Thyroid gland (tissue), 4 donors: Measurements from ENCODE around the gene PHF14.

Experiments
- CTCF ChIP-seq, 6 experiments: fragments of 200-600 bp in 3 of 6; fragments of 450-650 bp in 3 of 6; sonication (generic) in 3 of 6; IDR thresholded peaks; one replicate each; pipeline ENCODE4 v1.5.1; 2016 to 2019; ENCODE audit warnings: antibody characterized with exemption in 6 of 6, mild to moderate bottlenecking in 2 of 6, inconsistent platforms in 1 of 6, moderate library complexity in 1 of 6
- POLR2A ChIP-seq, 2 donors: fragments of 450-650 bp; IDR thresholded peaks; one replicate each; pipeline ENCODE4 v1.6.1; 2017; ENCODE audit warnings: antibody characterized with exemption in 2 of 2, mild to moderate bottlenecking in 2 of 2, moderate library complexity in 1 of 2

DNA sequence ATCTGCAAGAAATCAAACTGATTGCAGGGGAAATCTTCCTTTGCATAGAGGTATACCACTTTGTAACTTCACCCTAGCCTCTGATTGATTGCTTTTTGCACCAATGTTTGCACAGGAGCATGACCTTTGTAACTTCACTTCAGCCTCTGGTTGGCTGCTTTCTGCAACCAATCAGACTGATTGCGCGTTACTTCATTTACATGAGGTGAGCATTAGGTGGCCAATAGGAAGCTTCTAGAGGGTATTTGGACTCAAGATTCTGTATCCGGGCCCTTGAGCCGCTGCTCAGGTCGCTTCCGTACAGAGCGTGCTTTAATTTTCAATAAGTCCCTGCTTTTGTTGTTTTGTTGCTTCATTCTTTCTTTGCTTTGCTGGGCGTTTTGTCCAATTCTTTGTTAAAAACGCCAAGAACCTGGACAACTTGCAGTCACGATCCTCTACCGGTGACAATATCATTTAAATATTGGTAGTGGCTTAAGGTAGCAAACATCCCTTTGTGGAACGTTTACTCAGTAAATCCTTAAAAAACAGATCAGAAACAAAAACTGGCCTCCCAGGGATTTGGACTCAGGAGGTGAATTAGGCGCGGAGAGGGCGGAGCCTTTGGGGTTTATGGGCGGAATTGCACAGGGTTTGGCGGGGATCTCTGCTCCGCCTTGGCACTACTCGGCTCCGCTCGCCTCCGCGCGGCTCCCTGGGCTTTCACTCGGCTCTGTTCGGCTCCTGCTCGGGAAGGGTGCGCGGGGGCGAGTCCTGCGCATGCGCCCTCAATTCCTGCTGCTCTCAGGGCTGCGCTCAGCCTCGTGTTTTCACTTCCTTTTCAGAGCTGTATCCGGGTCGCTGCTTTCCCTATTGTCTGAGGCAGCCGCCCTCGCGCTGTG, at the start of gene PHF14:
- TF ChIP-seq CTCF (IDR thresholded peaks at IDR 0.05) (no peak), POLR2A (IDR thresholded peaks at IDR 0.05) (peak in 1 of 2 donors; percentile 84)
